Lower leg skin (tissue), 4 donors: ENCODE data around the gene WFDC2. TPM values are rescaled to one million over a fixed set of nuclear protein-coding genes. Genes with fewer than 3 reads are reported as not detected.
"Not testable (repeated sequence)": the region's sequence is repeated elsewhere in the genome, so short reads cannot be mapped to it uniquely, and the experiment has no call there.

ENCODE experiments used
- DNase-seq, 2 donors: peaks; one replicate each; pipeline ENCODE4 v3.0.0-alpha.2; 2019; ENCODE audit warnings: low spot score in 2 of 2
- H3K4me3 ChIP-seq: fragments of 200-600 bp; sonication (generic); 2 replicates; pipeline ENCODE4 v1.5.1; 2017; ENCODE audit warnings: mild to moderate bottlenecking, low read depth; ENCODE audit not compliant: poor library complexity, severe bottlenecking
- POLR2A ChIP-seq, 2 donors: fragments of 450-650 bp; IDR thresholded peaks; one replicate each; pipeline ENCODE4 v1.6.1; 2016 to 2017; ENCODE audit warnings: antibody characterized with exemption in 2 of 2, mild to moderate bottlenecking in 1 of 2, moderate library complexity in 1 of 2
- WGBS, 2 donors: methylation state at CpG; one replicate each; pipeline ENCODE4 v1.1.5; 2018; 5-methylcytosine and 5-hydroxymethylcytosine counted together
- intact Hi-C: fragments of 100-400 bp; cut with DNase I; formaldehyde crosslinking; loops from one replicate; pipeline ENCODE4 v1.15.0; 2023; ENCODE audit warnings: low total_unique reads
- total RNA-seq, 4 donors: library from RNA; depleted of rRNA; stranded (reverse); fragments of >200 nt; gene quantifications; one replicate each; pipeline ENCODE4 v1.1.0, GENCODE V29; 2016
- TF ChIP-seq, protein P1 (sequence below), 3 donors: fragments of 450-650 bp; IDR thresholded peaks; one replicate each; pipeline ENCODE4 v1.5.1; 2016; ENCODE audit warnings: antibody characterized with exemption in 3 of 3, mild to moderate bottlenecking in 3 of 3, moderate library complexity in 2 of 3

WFDC2 gene
- total RNA-seq, 4 donors from 2014 or later = 11.3 to 24.7 (median 14.5) TPM

GRCh38 chr20:45465491-45466266, 3.9 kb upstream of the WFDC2 start:
- H3K4me3 ChIP-seq = no peak overlapping the region
- intact Hi-C loops = no loop called here
- TF ChIP-seq POLR2A (IDR thresholded peaks at IDR 0.05) = no peak
- TF ChIP-seq, protein P1, sequence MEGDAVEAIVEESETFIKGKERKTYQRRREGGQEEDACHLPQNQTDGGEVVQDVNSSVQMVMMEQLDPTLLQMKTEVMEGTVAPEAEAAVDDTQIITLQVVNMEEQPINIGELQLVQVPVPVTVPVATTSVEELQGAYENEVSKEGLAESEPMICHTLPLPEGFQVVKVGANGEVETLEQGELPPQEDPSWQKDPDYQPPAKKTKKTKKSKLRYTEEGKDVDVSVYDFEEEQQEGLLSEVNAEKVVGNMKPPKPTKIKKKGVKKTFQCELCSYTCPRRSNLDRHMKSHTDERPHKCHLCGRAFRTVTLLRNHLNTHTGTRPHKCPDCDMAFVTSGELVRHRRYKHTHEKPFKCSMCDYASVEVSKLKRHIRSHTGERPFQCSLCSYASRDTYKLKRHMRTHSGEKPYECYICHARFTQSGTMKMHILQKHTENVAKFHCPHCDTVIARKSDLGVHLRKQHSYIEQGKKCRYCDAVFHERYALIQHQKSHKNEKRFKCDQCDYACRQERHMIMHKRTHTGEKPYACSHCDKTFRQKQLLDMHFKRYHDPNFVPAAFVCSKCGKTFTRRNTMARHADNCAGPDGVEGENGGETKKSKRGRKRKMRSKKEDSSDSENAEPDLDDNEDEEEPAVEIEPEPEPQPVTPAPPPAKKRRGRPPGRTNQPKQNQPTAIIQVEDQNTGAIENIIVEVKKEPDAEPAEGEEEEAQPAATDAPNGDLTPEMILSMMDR (IDR thresholded peaks at IDR 0.05) = no peak
- no peak for DNase-seq
- 68% methylated on average over 1 of the region's 1 CpG for WGBS, 2 donors

- intact Hi-C loops = no loop called here
- WGBS, 2 donors = 90 to 97% methylated on average over 6 of the region's 6 CpGs
- no peak for DNase-seq
- TF ChIP-seq, protein P1 (IDR thresholded peaks at IDR 0.05) = no peak
- no peak for TF ChIP-seq POLR2A (IDR thresholded peaks at IDR 0.05)
- no peak overlapping the region for H3K4me3 ChIP-seq
Observed at GRCh38 chr20:45467172-45467571, 2.4 kb upstream of the WFDC2 start.

DNA sequence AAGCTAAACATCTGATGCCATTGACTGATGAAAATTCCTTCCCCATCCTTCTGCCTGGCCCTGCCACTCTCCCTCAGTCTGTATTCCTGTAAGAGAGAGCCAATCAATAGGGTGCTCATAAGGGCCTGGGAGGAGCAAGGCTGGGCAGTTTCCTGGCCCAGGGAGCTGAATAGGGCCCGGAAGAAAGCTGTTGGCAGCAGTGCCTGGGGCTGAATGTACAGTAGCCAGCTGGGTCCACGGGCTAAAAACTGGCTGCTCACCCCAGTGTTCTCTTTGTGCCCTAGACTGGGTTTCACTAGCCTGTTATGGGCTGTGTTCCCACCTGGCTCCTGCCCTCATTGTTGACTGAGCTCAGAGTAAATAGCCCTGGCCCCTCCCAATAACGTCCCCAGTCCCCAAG, 1.7 kb upstream of the WFDC2 start:
- H3K4me3 ChIP-seq = no peak overlapping the region
- intact Hi-C loops = no loop called here
- TF ChIP-seq, protein P1 (IDR thresholded peaks at IDR 0.05) = no peak
- no peak for TF ChIP-seq POLR2A (IDR thresholded peaks at IDR 0.05)
- no peak for DNase-seq
- 41 to 59% methylated on average over 3 of the region's 3 CpGs for WGBS, 2 donors

DNA sequence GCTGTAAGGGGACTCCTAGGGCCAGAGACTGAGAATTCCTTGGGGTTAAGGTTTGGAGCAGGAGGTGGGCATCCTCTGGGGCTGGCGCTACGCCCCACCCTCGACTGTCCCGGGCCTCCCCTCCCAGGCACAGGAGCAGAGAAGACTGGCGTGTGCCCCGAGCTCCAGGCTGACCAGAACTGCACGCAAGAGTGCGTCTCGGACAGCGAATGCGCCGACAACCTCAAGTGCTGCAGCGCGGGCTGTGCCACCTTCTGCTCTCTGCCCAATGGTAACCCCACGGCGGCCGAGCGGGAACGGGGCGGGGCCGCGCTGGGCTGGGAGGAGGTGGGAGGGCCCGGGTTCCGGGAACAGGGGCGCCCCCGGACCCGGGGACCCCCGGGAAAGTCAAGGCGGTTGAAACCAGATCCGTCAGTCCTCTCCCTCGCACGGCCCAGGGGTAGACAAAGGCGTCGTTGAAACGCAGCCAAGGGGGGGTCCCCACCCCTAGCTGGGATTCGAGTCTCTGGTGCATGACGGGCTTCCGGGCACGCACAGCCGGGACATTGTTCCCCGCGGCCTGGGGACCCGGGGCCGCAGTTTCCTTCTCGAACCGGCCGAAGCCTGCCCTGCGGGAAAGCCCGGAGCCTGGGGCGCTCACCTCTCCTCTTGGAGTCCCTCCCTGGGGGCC, 844 bp downstream of the WFDC2 start:
- intact Hi-C loops = no loop called here
- peak in 1 of 2 donors; percentile 89 for DNase-seq
- H3K4me3 ChIP-seq = peak overlapping the region; percentile 2
- 3 to 6% methylated on average over 10 to 29 of the region's 50 CpGs for WGBS, 2 donors
- TF ChIP-seq, protein P1 (IDR thresholded peaks at IDR 0.05) = no peak
- no peak for TF ChIP-seq POLR2A (IDR thresholded peaks at IDR 0.05)

GRCh38 chr20:45470937-45471336, 1.4 kb downstream of the WFDC2 start:
- H3K4me3 ChIP-seq = peak overlapping the region; percentile 2
- 36 to 44% methylated on average over 10 of the region's 10 CpGs for WGBS, 2 donors
- DNase-seq = no peak
- intact Hi-C loops = no loop called here
- TF ChIP-seq, protein P1 (IDR thresholded peaks at IDR 0.05) = no peak
- TF ChIP-seq POLR2A (IDR thresholded peaks at IDR 0.05) = no peak

- intact Hi-C loops, DNase-seq, H3K4me3 ChIP-seq: not testable (repeated sequence)
- WGBS, 2 donors = 64 to 83% methylated on average over 3 of the region's 3 CpGs
Observed at GRCh38 chr20:45472286-45472685, 2.7 kb downstream of the WFDC2 start.

DNA sequence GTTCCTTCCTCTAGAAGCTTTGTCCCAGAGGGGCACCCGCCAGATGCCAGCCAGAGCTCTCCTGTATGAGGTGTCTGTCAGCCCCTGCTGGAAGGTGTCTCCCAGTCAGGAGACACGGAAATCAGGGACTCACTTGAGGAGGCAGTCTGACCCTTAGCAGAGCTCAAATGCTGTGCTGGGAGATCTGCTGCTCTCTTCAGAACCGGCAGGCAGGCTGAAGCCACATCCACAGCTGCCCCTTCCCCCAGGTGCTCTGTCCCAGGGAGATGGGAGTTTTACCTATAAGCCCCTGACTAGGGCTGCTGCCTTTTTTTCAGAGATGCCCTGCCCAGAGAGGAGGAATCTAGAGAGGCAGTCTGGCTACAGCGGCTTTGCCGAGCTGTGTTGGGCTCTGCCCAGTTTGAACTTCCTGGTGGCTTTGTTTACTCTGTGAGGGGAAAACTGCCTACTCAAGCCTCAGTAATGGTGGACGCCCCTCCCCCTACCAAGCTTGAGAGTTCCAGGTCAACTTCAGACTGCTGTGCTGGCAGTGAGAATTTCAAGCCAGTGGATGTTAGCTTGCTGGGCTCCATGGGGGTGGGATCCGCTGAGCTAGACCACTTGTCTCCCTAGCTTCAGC, 8.1 kb downstream of the WFDC2 start:
- peak in 1 of 2 donors; percentile 49 for DNase-seq
- H3K4me3 ChIP-seq, intact Hi-C loops: not testable (repeated sequence)
- 83 to 86% methylated on average over 7 of the region's 7 CpGs for WGBS, 2 donors
